ENCODE measurements around the gene HDAC11. TPM values are rescaled to one million over a fixed set of nuclear protein-coding genes. Genes with fewer than 3 reads are reported as not detected.

Gene HDAC11
- total RNA-seq, 2 experiments from 2014 or later, result 0.74 to 1.1 TPM

DNA sequence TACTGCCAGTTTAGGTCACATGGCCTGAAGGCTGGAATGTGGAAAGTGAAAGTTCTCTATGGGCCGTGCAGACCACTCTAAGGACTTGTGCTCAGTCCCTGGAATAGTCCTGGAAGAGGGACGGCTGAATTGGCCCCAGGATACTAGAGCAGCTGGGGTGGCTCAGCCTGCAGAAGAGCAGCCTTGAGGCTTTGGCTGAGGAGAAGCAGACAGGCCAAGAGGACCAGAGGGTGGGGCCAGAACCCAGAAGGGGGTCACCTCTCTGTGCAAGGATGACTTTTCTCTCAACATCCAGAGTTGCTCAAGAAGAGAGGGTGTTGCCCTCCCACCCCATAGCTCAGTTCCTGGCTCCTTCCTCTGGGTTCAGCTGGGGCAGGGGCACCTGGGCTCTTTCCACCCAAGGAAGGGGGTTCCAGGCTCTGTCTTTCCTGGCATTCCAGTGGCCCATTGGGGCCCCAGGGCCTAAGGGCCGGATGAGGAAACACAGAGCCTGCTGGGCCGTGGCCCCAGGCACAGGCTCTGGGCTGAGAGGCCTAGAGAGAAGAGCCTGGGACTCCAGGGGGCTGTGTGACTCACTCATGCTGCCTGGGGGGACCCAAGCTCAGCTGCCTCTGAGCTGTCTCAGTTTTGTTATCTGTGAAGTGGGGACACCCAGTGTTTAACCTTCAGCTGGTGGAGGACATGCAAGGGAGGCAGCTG, 60.3 kb downstream of the HDAC11 start:
- intact Hi-C loops (cut with micrococcal nuclease; ENCODE audit: unreplicated experiment), result no loop called here
- no peak overlapping the region for H3K4me3 ChIP-seq (ENCODE audit: low read depth, low read length, poor library complexity, severe bottlenecking)
- POLR2A ChIA-PET, result no interaction called here
- H3K4me1 ChIP-seq (ENCODE audit: insufficient read depth, low read length, poor library complexity, severe bottlenecking), result no peaks in the 10 kb centered on the region
- no peaks in the 10 kb centered on the region for H3K9me3 ChIP-seq (ENCODE audit: low read length)
- H4K20me1 ChIP-seq (ENCODE audit: insufficient read depth, low read length), result no peaks in the 10 kb centered on the region
- CTCF ChIA-PET (ENCODE audit: unreplicated experiment), result interaction anchor here (0.6 kb wide), 1 partner anchor 117 kb away, joined by 3 read pairs; no protein-coding TSS in a partner anchor
- H3K4me2 ChIP-seq (ENCODE audit: low read length), result no peak overlapping the region
- DNase-seq (ENCODE audit: low spot score), result no peak
- H3K79me2 ChIP-seq (ENCODE audit: insufficient read depth, low read depth, low read length), result no peaks in the 10 kb centered on the region
- no peak overlapping the region for H3K27ac ChIP-seq (ENCODE audit: low read depth, low read length, poor library complexity, severe bottlenecking)
- H3K36me3 ChIP-seq (ENCODE audit: insufficient read depth, low read length), result no peaks in the 10 kb centered on the region
- no TSS peak for BruUV-seq (replicated peaks)
- no peaks in the 10 kb centered on the region for H3K9me2 ChIP-seq (ENCODE audit: insufficient read depth, low read length)
- H2AFZ ChIP-seq (ENCODE audit: low read length), result no peak overlapping the region
- TF ChIP-seq, protein P1, sequence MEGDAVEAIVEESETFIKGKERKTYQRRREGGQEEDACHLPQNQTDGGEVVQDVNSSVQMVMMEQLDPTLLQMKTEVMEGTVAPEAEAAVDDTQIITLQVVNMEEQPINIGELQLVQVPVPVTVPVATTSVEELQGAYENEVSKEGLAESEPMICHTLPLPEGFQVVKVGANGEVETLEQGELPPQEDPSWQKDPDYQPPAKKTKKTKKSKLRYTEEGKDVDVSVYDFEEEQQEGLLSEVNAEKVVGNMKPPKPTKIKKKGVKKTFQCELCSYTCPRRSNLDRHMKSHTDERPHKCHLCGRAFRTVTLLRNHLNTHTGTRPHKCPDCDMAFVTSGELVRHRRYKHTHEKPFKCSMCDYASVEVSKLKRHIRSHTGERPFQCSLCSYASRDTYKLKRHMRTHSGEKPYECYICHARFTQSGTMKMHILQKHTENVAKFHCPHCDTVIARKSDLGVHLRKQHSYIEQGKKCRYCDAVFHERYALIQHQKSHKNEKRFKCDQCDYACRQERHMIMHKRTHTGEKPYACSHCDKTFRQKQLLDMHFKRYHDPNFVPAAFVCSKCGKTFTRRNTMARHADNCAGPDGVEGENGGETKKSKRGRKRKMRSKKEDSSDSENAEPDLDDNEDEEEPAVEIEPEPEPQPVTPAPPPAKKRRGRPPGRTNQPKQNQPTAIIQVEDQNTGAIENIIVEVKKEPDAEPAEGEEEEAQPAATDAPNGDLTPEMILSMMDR (conservative IDR thresholded peaks at IDR 0.05; ENCODE audit: low read length), result no peak
- no peak for TF ChIP-seq EZH2phosphoT487 (IDR thresholded peaks at IDR 0.05; ENCODE audit: borderline replicate concordance, low read depth, low read length)

DNA sequence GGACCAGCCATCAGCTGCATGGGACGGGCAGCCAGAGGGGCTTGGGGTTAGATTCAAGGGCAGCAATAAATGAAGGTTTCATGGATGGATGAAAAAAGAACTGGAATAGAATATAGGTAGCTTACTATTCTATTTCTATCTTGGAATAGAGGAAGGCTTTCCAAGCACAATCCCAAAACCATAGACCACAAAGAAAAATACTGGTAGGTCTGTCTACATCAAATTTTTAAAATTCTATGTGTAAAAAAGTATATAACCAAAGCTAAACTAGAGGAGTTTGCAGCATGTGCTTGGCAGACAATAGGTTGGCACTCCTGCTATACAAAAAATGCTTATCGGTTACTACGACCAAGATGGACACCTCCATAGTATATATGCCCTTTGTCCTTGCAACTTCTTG, 61.6 kb downstream of the HDAC11 start:
- Histone ChIP-seq H2AFZ (ENCODE audit: low read length) (no peak overlapping the region), H3K4me1 (ENCODE audit: insufficient read depth, low read length, poor library complexity, severe bottlenecking) (no peaks in the 10 kb centered on the region), H3K27ac (ENCODE audit: low read depth, low read length, poor library complexity, severe bottlenecking) (no peak overlapping the region), H3K36me3 (ENCODE audit: insufficient read depth, low read length) (no peaks in the 10 kb centered on the region), H3K4me2 (ENCODE audit: low read length) (no peak overlapping the region), H3K79me2 (ENCODE audit: insufficient read depth, low read depth, low read length) (no peaks in the 10 kb centered on the region), H3K9me2 (ENCODE audit: insufficient read depth, low read length) (no peaks in the 10 kb centered on the region), H4K20me1 (ENCODE audit: insufficient read depth, low read length) (no peaks in the 10 kb centered on the region), H3K9me3 (ENCODE audit: low read length) (no peaks in the 10 kb centered on the region), H3K4me3 (ENCODE audit: low read depth, low read length, poor library complexity, severe bottlenecking) (no peak overlapping the region)
- POLR2A ChIA-PET, result no interaction called here
- TF ChIP-seq EZH2phosphoT487 (IDR thresholded peaks at IDR 0.05; ENCODE audit: borderline replicate concordance, low read depth, low read length), result no peak
- TF ChIP-seq, protein P1 (conservative IDR thresholded peaks at IDR 0.05; ENCODE audit: low read length), result no peak
- BruUV-seq (replicated peaks), result no TSS peak
- no peak for DNase-seq (ENCODE audit: low spot score)
- intact Hi-C loops (cut with micrococcal nuclease; ENCODE audit: unreplicated experiment), result no loop called here
- CTCF ChIA-PET (ENCODE audit: unreplicated experiment), result no interaction called here

DNA sequence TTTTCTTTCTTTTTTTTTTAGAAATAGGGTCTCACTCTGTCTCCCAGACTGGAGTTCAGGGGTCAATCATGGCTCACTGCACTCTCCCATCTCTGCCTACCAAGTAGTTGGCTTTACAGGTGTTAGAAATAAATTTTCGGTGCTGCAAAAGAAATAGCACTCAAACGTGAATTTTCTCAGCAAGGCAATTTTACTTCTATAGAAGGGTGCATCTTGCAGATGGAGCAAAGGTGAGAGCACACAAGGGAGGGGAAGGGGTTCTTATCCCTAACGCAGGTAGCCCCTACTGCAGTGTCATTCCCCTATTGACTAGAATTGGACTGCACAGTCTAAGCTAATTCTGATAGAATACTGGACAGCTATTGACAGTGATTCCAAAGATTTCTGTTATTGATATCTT, 62.0 kb downstream of the HDAC11 start:
- Histone ChIP-seq H3K4me3 (ENCODE audit: low read depth, low read length, poor library complexity, severe bottlenecking) (no peak overlapping the region), H3K9me2 (ENCODE audit: insufficient read depth, low read length) (no peaks in the 10 kb centered on the region), H3K9me3 (ENCODE audit: low read length) (no peaks in the 10 kb centered on the region), H2AFZ (ENCODE audit: low read length) (no peak overlapping the region), H3K4me2 (ENCODE audit: low read length) (no peak overlapping the region), H3K36me3 (ENCODE audit: insufficient read depth, low read length) (no peaks in the 10 kb centered on the region), H3K4me1 (ENCODE audit: insufficient read depth, low read length, poor library complexity, severe bottlenecking) (no peaks in the 10 kb centered on the region), H4K20me1 (ENCODE audit: insufficient read depth, low read length) (no peaks in the 10 kb centered on the region), H3K79me2 (ENCODE audit: insufficient read depth, low read depth, low read length) (no peaks in the 10 kb centered on the region), H3K27ac (ENCODE audit: low read depth, low read length, poor library complexity, severe bottlenecking) (no peak overlapping the region)
- no TSS peak for BruUV-seq (replicated peaks)
- intact Hi-C loops (cut with micrococcal nuclease; ENCODE audit: unreplicated experiment), result no loop called here
- ChIA-PET CTCF (ENCODE audit: unreplicated experiment) (no interaction called here), POLR2A (no interaction called here)
- DNase-seq (ENCODE audit: low spot score), result no peak
- no peak for TF ChIP-seq EZH2phosphoT487 (IDR thresholded peaks at IDR 0.05; ENCODE audit: borderline replicate concordance, low read depth, low read length)
- TF ChIP-seq, protein P1 (conservative IDR thresholded peaks at IDR 0.05; ENCODE audit: low read length), result no peak

Data from OCI-LY7 (cell line).